Loucy (cell line): ENCODE data around the gene PCDHGB7.

ENCODE experiments used
- H2AFZ ChIP-seq: fragments of 200-600 bp; sonication (generic); 2 replicates; pipeline ENCODE4 v1.6.0; 2016; ENCODE audit warnings: antibody characterized with exemption, mild to moderate bottlenecking, low read length, moderate library complexity
- H3F3A ChIP-seq: fragments of 200-600 bp; 2 replicates; pipeline ENCODE4 v1.6.0; 2016; ENCODE audit warnings: antibody characterized with exemption, low read depth, mild to moderate bottlenecking
- H3K27me3 ChIP-seq: fragments of 200-600 bp; sonication (generic); 2 replicates; pipeline ENCODE4 v1.6.1; 2014; ENCODE audit warnings: low read length, mild to moderate bottlenecking; ENCODE audit not compliant: insufficient read depth, poor library complexity, severe bottlenecking
- H3K36me3 ChIP-seq: fragments of 200-600 bp; sonication (generic); 2 replicates; pipeline ENCODE4 v1.6.1; 2016; ENCODE audit warnings: low read length; ENCODE audit not compliant: insufficient read depth
- H3K4me1 ChIP-seq: fragments of 200-600 bp; sonication (generic); 2 replicates; pipeline ENCODE4 v1.5.1; 2014; ENCODE audit warnings: low read length, mild to moderate bottlenecking; ENCODE audit not compliant: insufficient read depth, poor library complexity, severe bottlenecking
- H3K4me2 ChIP-seq: fragments of 200-600 bp; sonication (generic); 2 replicates; pipeline ENCODE4 v1.6.0; 2014; ENCODE audit warnings: antibody characterized with exemption, low read length, low read depth, mild to moderate bottlenecking; ENCODE audit not compliant: poor library complexity, severe bottlenecking
- H3K4me3 ChIP-seq: fragments of 200-600 bp; sonication (generic); 2 replicates; pipeline ENCODE4 v1.5.1; 2014; ENCODE audit warnings: low read length, mild to moderate bottlenecking, mixed read lengths; ENCODE audit not compliant: poor library complexity, severe bottlenecking
- H3K79me2 ChIP-seq: fragments of 200-600 bp; sonication (generic); 2 replicates; pipeline ENCODE4 v1.6.1; 2014; ENCODE audit warnings: low read length; ENCODE audit not compliant: insufficient read depth
- H3K9ac ChIP-seq: fragments of 200-600 bp; sonication (generic); 2 replicates; pipeline ENCODE4 v1.6.0; 2014; ENCODE audit warnings: mild to moderate bottlenecking, low read depth, low read length, moderate library complexity; ENCODE audit not compliant: poor library complexity, severe bottlenecking
- H3K9me2 ChIP-seq: fragments of 200-600 bp; sonication (generic); replicated peaks from 2 replicates; pipeline ENCODE4 v1.6.1; 2016; ENCODE audit warnings: low read depth, low read length, mixed read lengths
- H3K9me3 ChIP-seq: fragments of 200-600 bp; sonication (generic); 2 replicates; pipeline ENCODE4 v1.6.1; 2014; ENCODE audit warnings: mild to moderate bottlenecking, antibody characterized with exemption, low read length, low read depth; ENCODE audit not compliant: insufficient read depth
- H4K20me1 ChIP-seq: fragments of 200-600 bp; sonication (generic); 2 replicates; pipeline ENCODE4 v1.6.0; 2014; ENCODE audit warnings: antibody characterized with exemption, low read length, mild to moderate bottlenecking; ENCODE audit not compliant: insufficient read depth, poor library complexity, severe bottlenecking
- EZH2phosphoT487 ChIP-seq: fragments of 200-600 bp; IDR thresholded peaks from 2 replicates; pipeline ENCODE4 v1.6.1; 2018; ENCODE audit warnings: antibody characterized with exemption, mild to moderate bottlenecking, moderate library complexity, borderline replicate concordance
- TF ChIP-seq, protein P1 (sequence below): fragments of 200-600 bp; sonication (generic); conservative IDR thresholded peaks from 2 replicates; pipeline ENCODE4 v1.5.1; 2014; ENCODE audit warnings: mild to moderate bottlenecking, antibody characterized with exemption, low read length

Gene PCDHGB7

DNA sequence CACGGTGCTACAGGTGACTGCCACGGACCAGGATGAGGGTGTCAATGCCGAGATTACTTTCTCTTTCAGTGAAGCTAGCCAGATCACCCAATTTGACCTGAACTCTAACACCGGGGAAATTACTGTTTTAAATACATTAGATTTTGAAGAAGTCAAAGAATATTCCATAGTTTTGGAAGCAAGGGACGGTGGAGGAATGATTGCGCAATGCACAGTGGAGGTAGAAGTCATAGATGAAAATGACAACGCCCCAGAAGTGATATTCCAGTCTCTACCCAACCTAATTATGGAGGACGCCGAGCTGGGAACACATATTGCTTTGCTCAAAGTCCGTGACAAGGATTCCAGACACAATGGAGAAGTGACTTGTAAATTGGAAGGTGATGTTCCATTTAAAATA lies 28.8 kb upstream of the PCDHGB7 start:
- Histone ChIP-seq H3K9ac (no peak overlapping the region), H3K9me2 (no peaks in the 10 kb centered on the region), H3K9me3 (no peaks in the 10 kb centered on the region), H3K36me3 (no peaks in the 10 kb centered on the region), H3K4me3 (no peak overlapping the region), H4K20me1 (no peaks in the 10 kb centered on the region), H3K27me3 (no peaks in the 10 kb centered on the region), H2AFZ (no peak overlapping the region), H3K4me2 (no peak overlapping the region), H3F3A (no peaks in the 10 kb centered on the region), H3K79me2 (no peaks in the 10 kb centered on the region), H3K4me1 (no peaks in the 10 kb centered on the region)
- TF ChIP-seq, protein P1, sequence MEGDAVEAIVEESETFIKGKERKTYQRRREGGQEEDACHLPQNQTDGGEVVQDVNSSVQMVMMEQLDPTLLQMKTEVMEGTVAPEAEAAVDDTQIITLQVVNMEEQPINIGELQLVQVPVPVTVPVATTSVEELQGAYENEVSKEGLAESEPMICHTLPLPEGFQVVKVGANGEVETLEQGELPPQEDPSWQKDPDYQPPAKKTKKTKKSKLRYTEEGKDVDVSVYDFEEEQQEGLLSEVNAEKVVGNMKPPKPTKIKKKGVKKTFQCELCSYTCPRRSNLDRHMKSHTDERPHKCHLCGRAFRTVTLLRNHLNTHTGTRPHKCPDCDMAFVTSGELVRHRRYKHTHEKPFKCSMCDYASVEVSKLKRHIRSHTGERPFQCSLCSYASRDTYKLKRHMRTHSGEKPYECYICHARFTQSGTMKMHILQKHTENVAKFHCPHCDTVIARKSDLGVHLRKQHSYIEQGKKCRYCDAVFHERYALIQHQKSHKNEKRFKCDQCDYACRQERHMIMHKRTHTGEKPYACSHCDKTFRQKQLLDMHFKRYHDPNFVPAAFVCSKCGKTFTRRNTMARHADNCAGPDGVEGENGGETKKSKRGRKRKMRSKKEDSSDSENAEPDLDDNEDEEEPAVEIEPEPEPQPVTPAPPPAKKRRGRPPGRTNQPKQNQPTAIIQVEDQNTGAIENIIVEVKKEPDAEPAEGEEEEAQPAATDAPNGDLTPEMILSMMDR, result no peak
- TF ChIP-seq EZH2phosphoT487, result no peak

DNA sequence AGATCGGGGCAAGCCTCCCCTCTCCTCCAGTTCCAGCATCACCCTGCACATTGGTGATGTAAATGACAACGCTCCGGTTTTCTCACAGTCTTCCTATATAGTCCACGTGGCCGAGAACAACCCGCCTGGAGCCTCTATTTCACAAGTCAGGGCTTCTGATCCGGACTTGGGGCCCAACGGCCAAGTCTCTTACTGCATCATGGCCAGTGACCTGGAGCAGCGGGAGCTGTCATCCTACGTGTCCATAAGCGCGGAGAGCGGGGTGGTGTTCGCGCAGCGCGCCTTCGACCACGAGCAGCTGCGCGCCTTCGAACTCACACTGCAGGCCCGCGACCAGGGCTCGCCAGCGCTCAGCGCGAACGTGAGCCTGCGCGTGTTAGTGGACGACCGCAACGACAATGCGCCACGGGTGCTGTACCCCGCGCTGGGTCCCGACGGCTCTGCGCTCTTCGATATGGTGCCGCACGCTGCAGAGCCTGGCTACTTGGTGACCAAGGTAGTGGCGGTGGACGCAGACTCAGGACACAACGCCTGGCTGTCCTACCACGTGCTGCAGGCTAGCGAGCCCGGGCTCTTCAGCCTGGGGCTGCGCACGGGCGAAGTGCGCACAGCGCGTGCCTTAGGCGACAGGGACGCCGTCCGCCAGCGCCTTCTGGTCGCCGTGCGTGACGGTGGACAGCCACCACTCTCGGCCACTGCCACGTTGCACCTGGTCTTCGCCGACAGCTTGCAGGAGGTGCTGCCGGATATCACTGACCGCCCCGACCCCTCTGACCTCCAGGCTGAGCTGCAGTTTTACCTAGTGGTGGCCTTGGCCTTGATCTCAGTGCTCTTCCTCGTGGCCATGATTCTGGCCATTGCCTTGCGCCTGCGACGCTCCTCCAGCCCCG lies 28.1 kb upstream of the PCDHGB7 start:
- Histone ChIP-seq H3K9me2 (no peaks in the 10 kb centered on the region), H3K9me3 (no peaks in the 10 kb centered on the region)
- TF ChIP-seq EZH2phosphoT487, result no peak
- TF ChIP-seq, protein P1, result no peak

DNA sequence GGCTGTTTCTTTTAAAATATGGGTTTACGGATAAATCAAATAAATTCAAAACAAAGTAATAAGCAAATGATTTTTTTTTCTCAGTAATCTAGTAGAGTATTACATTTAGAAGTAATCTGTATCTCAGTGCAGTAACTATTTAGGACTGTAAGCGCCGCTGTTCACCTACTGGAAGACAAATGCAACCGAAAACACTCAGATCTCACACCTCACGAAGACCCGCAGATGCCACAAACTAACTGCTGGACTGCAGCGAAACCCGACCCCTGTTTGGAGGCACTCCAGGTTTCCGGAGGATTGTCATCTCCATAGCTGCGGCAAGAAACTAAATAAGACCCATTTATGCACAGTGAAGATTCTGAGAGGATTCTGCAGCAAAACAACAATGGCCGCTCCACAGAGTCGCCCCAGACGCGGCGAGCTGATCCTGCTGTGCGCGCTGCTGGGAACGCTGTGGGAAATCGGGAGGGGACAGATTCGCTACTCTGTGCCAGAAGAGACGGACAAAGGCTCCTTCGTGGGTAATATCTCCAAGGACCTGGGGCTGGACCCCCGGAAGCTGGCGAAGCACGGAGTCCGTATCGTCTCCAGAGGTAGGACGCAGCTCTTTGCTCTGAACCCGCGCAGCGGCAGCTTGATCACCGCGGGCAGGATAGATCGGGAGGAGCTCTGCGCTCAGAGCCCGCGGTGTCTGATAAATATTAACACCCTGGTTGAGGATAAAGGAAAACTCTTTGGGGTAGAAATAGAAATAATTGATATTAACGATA lies 24.9 kb upstream of the PCDHGB7 start, which contains the start of gene PCDHGA8:
PCDHGA8 (plus strand) TSS at position 205 of the 770 bp plus-strand sequence; CDS start at position 386, 181 bp downstream.
- no peak for TF ChIP-seq EZH2phosphoT487
- TF ChIP-seq, protein P1, result peak; percentile 56
- H3K4me2 ChIP-seq, result no peak within 1 kb of the TSS

More for the DNA sequence above, 28.1 kb upstream of the PCDHGB7 start:
- H3K27me3 ChIP-seq, result no peaks in the 10 kb centered on the region
- no peaks in the 10 kb centered on the region for H4K20me1 ChIP-seq
- no peak overlapping the region for H3K9ac ChIP-seq
- H3K79me2 ChIP-seq, result no peaks in the 10 kb centered on the region
- no peak overlapping the region for H3K4me2 ChIP-seq
- no peaks in the 10 kb centered on the region for H3K36me3 ChIP-seq
- no peak overlapping the region for H2AFZ ChIP-seq
- no peak overlapping the region for H3K4me3 ChIP-seq
- H3F3A ChIP-seq, result no peaks in the 10 kb centered on the region
- H3K4me1 ChIP-seq, result no peaks in the 10 kb centered on the region

More for the DNA sequence above, 24.9 kb upstream of the PCDHGB7 start, which contains the start of gene PCDHGA8:
- Histone ChIP-seq H3K36me3 (no peaks in the 10 kb centered on the region), H3K4me1 (no peaks in the 10 kb centered on the region), H3K9ac (no peak within 1 kb of the TSS), H3K9me3 (no peaks in the 10 kb centered on the region), H3K4me3 (no peak within 1 kb of the TSS), H4K20me1 (no peaks in the 10 kb centered on the region), H3K79me2 (no peaks in the 10 kb centered on the region), H3F3A (no peaks in the 10 kb centered on the region), H2AFZ (no peak within 1 kb of the TSS), H3K27me3 (no peaks in the 10 kb centered on the region), H3K9me2 (no peaks in the 10 kb centered on the region)
